HG03571 (cell line): ENCODE measurements around the gene MSI2.

Experiments
- ATAC-seq: cut with Tn5 transposase; IDR thresholded peaks from one replicate; pipeline ENCODE4 v1.9.1; 2021; ENCODE audit not compliant: unreplicated experiment

Gene MSI2

GRCh38 chr17:57245786-57246185 lies 10.5 kb upstream of the MSI2 start:
- no peak for ATAC-seq

GRCh38 chr17:57246257-57246656 lies 10.1 kb upstream of the MSI2 start:
- no peak for ATAC-seq

DNA sequence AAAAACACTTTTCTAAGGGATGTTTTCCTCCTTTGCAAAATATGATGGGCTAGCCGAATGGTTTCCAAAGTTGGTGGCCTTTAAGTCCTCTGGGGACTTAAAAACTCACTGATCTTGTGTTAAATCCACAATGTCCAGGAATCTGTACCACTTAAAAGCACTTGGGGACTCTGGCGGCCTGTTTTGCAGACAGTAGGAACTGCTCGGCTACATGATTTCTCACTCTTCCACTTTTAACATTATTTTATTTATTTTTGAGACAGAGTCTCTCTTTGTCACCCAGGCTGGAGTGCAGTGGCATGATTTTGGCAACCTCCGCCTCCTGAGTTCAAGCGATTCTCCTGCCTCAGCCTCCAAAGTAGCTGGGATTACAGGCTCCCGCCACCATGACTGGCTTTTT lies 9.1 kb upstream of the MSI2 start:
- ATAC-seq: no peak

- no peak for ATAC-seq
Measured at GRCh38 chr17:57247913-57248312, 8.4 kb upstream of the MSI2 start.

DNA sequence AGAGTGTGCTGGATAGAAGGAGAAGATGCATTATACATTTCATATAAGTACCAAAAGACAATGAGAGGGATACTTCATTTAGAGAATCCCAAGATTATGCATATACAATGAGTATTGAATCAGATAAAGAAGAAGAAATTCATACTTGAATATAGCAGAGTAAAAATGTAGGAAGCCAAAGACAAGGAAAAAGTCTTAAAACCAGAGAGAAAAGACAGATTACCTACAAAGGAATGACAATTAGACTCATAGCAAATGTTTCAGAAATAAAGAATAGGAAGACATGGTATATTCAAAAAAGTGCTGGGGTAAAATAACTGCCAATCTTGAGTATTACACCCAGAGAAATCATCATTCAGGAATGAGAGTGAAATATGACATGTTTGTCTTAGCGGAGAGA lies 6.8 kb upstream of the MSI2 start:
- no peak for ATAC-seq

DNA sequence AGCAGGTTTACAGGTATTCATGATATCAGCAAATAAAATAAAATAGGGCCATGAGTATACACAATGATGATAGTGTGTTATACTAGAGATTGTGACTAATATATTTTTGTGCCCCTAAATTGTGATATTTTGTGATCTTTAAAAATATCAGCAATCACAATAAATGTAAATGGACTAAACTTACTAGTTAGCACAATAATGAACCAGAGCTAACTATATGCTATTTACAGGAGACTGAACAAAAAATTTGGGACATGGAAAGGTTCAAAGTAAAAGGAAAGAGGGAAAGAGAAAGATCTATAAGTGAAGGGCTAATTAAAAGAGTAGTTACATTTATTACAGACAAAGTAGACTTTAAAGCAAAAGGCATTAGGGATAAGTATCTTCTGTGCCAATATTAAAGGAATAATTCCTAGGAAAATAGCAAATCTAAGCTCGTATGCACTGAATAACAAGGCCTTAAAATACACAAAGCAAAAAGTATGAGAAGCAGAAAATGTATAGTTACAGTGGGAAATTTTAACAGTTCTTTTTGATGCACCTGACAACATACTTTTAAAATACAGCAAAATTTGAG lies 5.0 kb upstream of the MSI2 start:
- no peak for ATAC-seq

- no peak for ATAC-seq
Measured at GRCh38 chr17:57253362-57254065, 2.8 kb upstream of the MSI2 start.

DNA sequence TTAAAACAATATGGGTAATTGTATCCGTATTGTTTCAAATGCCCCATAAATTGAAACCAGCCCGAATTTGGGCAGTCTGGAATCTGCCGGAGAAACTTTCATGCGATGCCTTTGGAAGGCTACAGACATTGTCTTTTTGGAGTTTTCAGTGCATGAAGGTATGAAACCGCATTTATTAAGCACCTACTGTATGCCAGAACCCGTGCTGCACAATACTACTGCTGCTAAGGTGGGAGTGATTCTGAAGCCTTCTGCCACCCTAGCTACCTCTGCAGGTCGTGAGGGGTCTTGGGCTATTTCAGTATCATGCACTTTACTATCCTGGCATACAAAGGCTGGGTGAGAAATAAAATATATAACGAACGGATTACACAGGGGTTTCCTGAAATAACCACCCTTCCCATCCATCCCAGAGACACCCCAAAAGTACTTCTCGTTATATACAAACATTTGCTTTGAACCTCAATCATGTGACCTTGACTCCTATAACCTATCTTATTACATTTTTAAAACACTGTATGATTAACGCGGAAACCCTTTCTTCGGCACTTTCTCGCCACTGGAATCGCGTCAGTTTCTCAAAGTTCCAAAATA lies 1.0 kb upstream of the MSI2 start:
- ATAC-seq: no peak

GRCh38 chr17:57256708-57257112 lies 387 bp downstream of the MSI2 start:
- no peak for ATAC-seq

DNA sequence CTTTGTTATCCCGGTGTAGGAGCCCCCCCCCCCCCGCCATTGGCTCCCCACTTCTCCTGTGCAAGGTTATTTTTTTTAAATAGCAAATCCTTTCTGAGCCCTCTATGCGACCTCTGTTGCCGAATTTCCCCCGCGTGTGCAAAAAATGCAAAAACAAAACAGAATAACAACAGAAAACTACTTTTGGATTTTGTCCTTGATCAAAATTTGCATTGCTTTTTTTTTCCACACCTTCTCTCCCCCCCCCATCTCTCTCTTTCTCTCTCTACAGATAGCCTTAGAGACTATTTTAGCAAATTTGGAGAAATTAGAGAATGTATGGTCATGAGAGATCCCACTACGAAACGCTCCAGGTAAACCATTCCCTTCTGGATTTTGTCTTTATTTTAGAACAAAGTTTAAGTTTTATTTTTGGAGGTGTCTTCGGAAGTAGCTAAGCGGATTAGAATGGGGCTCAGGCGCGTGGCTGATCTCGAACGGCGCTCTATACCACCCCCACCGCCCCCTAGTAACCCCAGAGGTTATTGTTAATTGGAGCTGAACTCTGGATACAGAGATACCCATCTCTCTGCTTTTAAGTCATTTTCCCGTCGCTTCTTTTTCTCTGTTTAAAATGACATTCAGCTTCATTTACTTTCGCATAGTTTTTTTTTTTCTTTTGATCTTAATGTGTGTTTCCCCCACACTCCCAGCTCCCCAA lies 1.0 kb downstream of the MSI2 start:
- no peak for ATAC-seq

DNA sequence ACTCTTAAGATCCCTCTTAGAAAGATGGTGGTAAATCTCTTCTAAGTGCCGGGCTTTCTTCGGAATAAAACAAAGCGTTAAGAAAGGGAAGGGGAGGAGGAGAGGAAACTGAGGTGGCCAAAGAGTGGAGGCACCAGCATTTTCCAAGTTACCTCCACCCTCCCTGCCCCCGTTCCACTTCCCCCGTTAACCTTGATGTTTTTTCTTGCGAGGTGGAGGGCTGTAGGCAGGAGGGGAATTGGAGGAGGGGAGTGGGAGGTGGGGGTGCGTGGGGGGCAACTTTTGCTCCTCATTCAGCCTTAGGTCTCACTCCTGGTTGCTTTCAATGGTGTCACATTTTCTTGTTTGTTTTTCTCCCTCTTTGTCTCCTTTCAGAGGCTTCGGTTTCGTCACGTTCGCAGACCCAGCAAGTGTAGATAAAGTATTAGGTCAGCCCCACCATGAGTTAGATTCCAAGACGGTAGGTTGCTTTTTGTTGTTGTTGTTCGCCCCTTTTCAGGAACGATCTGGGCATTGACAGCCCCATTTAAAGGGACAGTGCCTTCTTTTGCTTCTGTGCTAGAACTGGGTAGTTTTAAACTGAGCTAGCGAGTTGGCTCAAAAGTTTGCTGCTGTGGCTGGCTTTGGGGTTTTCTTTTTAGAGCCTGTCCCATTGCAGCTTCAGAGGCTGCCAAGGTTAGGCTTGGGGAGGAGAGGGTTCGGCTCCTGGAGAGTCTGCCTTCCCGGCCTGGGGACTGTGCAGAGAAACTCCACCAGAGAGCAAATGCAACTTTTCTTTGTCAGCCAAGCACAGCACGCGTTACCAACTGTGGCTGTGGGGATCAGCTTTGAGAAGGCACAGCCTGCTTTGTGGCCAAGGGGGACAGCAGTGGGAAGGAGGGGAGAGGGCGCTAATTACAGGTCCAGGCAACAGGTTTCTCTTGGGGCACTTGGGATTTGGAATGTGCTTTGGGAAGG lies 1.9 kb downstream of the MSI2 start:
- ATAC-seq: no peak

DNA sequence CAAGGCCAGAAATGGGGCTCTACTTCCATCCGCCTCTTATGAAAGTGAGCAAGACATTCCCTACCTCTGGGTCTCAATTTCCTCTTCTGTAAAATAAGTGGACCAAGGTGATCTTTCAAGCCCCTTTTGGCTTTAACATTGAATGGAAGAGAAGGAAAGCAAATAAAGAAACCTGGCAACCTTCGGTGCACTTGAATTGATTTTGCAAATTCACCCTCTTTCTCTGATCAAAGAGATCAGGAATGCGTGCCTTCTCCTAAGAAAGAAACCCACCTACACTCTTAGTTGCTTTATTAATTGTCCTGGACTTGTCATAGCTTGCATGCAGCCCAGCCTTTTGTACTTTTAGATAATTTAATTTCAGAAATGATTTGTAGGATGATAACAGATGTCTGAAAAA lies 3.0 kb downstream of the MSI2 start:
- no peak for ATAC-seq

DNA sequence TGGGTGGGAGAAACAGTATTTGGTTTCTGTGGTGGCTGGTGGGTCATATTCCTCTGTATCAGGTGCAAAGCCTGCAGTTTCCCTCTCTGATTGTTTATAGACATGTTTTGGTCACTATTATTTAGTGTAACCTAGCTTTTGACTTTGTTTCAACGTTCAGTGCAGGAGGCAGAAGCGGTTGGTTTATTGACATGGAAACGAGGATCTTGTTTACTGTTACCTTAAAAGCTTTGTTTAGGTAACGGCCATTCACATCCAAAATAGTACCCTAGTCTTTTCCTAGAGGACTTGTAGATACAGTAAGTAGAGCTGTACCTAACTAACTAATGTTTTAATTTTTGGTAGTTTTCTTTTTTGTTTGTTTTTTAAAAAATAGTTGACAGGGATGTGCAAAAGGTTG lies 3.5 kb downstream of the MSI2 start:
- no peak for ATAC-seq

DNA sequence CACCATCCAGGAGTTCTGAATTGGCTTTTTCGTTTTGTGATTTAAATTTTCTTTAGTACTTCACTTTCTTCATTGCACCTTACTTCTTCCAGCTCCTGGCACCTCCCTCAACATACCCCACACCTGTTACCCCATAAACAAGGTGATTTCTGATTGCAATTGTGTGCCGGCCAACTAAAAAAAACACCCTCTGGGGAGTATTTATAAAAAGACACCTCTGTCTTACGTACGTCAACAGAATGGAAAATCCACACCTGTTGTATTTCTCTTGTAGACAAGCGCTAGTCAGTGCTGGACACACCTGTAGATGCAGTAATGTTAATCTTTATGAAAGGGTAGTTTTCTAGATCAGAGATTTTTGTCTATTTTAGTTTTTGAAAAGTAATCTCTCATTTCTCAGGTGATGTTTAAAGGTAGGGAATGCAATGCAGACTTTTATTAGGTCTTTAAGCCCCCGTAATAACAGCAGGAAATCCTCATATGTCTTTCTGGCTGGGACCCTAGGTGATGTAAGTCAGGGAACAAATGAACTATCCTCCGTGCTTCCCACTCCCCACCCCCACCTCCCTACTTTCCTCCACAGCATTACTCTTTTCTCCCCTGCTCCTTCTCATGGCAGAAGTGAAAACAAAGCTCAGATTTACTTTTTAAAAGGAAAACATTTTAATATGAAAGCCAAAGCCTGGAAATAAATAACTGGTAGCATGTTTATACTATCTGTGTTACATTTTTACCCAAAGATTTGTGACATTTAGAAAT lies 4.2 kb downstream of the MSI2 start:
- no peak for ATAC-seq

- no peak for ATAC-seq
Measured at GRCh38 chr17:57261084-57261461, 4.8 kb downstream of the MSI2 start.

- no peak for ATAC-seq
Measured at GRCh38 chr17:57262557-57262956, 6.2 kb downstream of the MSI2 start.

DNA sequence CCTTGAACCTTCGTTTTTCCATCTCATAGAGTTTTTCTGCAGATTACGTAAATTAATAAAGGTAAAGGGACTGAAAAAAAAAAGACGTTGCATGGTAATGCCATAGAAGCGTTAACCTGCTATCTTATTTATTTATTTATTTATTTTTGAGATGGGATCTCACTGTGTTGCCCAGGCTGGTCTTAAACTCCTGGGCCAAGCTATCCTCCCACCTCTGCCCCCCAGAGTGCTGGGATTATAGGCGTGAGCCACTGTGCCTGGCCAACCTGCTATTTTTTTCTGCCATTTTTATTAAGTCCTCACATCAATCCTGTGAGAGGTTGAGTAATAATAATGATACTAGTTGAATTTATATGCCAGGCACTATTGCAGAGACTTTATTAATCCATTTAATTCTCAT lies 7.9 kb downstream of the MSI2 start:
- no peak for ATAC-seq

GRCh38 chr17:57264776-57265175 lies 8.5 kb downstream of the MSI2 start:
- no peak for ATAC-seq

DNA sequence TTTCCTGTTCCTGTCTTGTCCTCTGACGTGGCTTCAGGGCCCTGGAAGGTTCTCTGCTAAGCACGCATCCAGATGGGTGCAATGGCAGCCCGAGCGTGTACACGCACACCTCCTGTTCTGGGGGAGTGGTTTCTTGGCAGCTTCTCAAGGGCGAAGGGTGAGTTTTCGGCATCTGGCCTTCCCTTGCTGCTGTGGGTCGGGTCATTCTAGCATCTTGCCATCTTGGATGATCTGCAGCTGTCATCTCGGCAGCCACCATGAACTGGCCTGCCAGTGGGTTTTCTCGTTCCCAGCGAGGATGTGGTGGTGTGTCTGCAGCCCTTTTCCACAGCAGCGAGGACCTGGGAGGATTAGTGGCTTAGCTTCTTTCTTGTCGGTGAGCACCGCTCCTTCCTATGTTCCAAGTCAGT lies 10.6 kb downstream of the MSI2 start:
- ATAC-seq: no peak

GRCh38 chr17:57268181-57268580 lies 11.9 kb downstream of the MSI2 start:
- no peak for ATAC-seq
